Sigmoid colon (tissue), 4 donors: ENCODE data around the gene ABLIM2.

Source experiments
- CTCF ChIP-seq, 4 experiments: fragments of 450-650 bp in 3 of 4; fragments of 200-600 bp in 1 of 4; IDR thresholded peaks; one replicate each; pipeline ENCODE4 v1.5.1; 2016 to 2019; ENCODE audit warnings: antibody characterized with exemption in 4 of 4, mild to moderate bottlenecking in 3 of 4, moderate library complexity in 2 of 4
- EP300 ChIP-seq, 4 donors: sonication (generic); formaldehyde crosslinking; IDR thresholded peaks; one replicate each; pipeline ENCODE4 v1.6.1; 2017; ENCODE audit warnings: antibody characterized with exemption in 4 of 4
- POLR2A ChIP-seq, 2 donors: fragments of 450-650 bp; IDR thresholded peaks; one replicate each; pipeline ENCODE4 v1.6.1; 2016; ENCODE audit warnings: antibody characterized with exemption in 2 of 2, mild to moderate bottlenecking in 2 of 2, moderate library complexity in 2 of 2
- POLR2AphosphoS5 ChIP-seq, 4 donors: sonication (generic); formaldehyde crosslinking; IDR thresholded peaks; one replicate each; pipeline ENCODE4 v1.6.1; 2017; ENCODE audit warnings: antibody characterized with exemption in 4 of 4

GRCh38 chr4:8048856-8049676 is 109.5 kb downstream of the ABLIM2 start:
- TF ChIP-seq CTCF (IDR thresholded peaks at IDR 0.05) (no peak), POLR2AphosphoS5 (IDR thresholded peaks at IDR 0.05) (no peak), POLR2A (IDR thresholded peaks at IDR 0.05) (no peak), EP300 (IDR thresholded peaks at IDR 0.05) (no peak)
